Lung (tissue), 12 donors: Measurements from ENCODE around the gene APOC4. TPM values are rescaled to one million over a fixed set of nuclear protein-coding genes. Genes with fewer than 3 reads are reported as not detected.
"Not testable (repeated sequence)": the region's sequence is repeated elsewhere in the genome, so short reads cannot be mapped to it uniquely, and the experiment has no call there.

ENCODE experiments used
- ATAC-seq: fragments of 200-7000 bp; cut with Tn5 transposase; one replicate; pipeline ENCODE4 v1.9.1; 2020; ENCODE audit warnings: moderate number of reproducible peaks; ENCODE audit not compliant: insufficient read depth, low FRiP score
- DNase-seq, 3 donors: peaks; one replicate each; pipeline ENCODE4 v3.0.0-alpha.2; 2013 to 2017
- H3K27ac ChIP-seq, 2 donors: one replicate each; pipeline ENCODE4 v1.5.1; 2013; ENCODE audit warnings: mild to moderate bottlenecking in 2 of 2, moderate library complexity in 2 of 2, control low read depth in 1 of 2, inconsistent platforms in 1 of 2, low read depth in 1 of 2, low read length in 1 of 2
- H3K27me3 ChIP-seq, 3 donors: one replicate each; pipeline ENCODE4 v1.5.1; 2013; ENCODE audit warnings: low read length in 2 of 3; ENCODE audit not compliant: control insufficient read depth in 3 of 3, insufficient read depth in 3 of 3
- H3K36me3 ChIP-seq, 4 donors: one replicate each; pipeline ENCODE4 v1.5.1; 2013; ENCODE audit warnings: low read length in 4 of 4, mild to moderate bottlenecking in 1 of 4, moderate library complexity in 1 of 4; ENCODE audit not compliant: control insufficient read depth in 4 of 4, insufficient read depth in 4 of 4
- H3K4me1 ChIP-seq, 5 donors: one replicate each; pipeline ENCODE4 v1.5.1; 2013; ENCODE audit warnings: low read length in 5 of 5, mild to moderate bottlenecking in 2 of 5, moderate library complexity in 1 of 5; ENCODE audit not compliant: control insufficient read depth in 5 of 5, insufficient read depth in 5 of 5
- H3K4me3 ChIP-seq: one replicate; pipeline ENCODE4 v1.5.1; 2013; ENCODE audit warnings: mild to moderate bottlenecking, control low read depth, moderate library complexity
- H3K9ac ChIP-seq, 2 donors: one replicate each; pipeline ENCODE4 v1.5.1; 2013; ENCODE audit warnings: low read length in 2 of 2, control low read depth in 1 of 2; ENCODE audit not compliant: insufficient read depth in 1 of 2
- H3K9me3 ChIP-seq, 4 donors: one replicate each; pipeline ENCODE4 v1.5.1; 2013; ENCODE audit warnings: low read length in 3 of 4, mild to moderate bottlenecking in 1 of 4, moderate library complexity in 1 of 4; ENCODE audit not compliant: control insufficient read depth in 4 of 4, insufficient read depth in 3 of 4
- CTCF ChIP-seq: IDR thresholded peaks from 2 replicates; pipeline ENCODE4 v1.5.1; 2012; ENCODE audit warnings: mild to moderate bottlenecking; ENCODE audit errors: control extremely low read depth, extremely low read depth
- WGBS, 2 donors: extraction: QIAGEN DNeasy Blood & Tissue Kit; methylation state at CpG; one replicate each; pipeline ENCODE4 v1.1.7; 2013; 5-methylcytosine and 5-hydroxymethylcytosine counted together
- polyA plus RNA-seq, 2 donors: library from polyadenylated mRNA; stranded (reverse); fragments of 200-250 nt; gene quantifications; one replicate each; pipeline ENCODE4 v1.2.1, GENCODE V29; 2013
- total RNA-seq, 2 donors: library from RNA; depleted of rRNA in 1 of 2; stranded (reverse); fragments of >200 nt in 1 of 2; gene quantifications; one replicate each; pipeline ENCODE4 v1.2.1, GENCODE V29; 2014 to 2021
- donor health status: control.
- donor health status: control.
- donor health status: Bipolar disorder and iron deficiency.
- donor health status: healthy.
- donor health status: DM: yes; HTN: yes; CAD: no.

The APOC4 gene
- total and polyA plus RNA-seq, 4 donors = 0.98 TPM; not detected in 3

- Histone ChIP-seq H3K27me3 (no peaks in the 10 kb centered on the region), H3K36me3 (peaks cover 12 to 28% (median 19%) of the 10 kb centered on the region in 4 donors), H3K9ac (no peak overlapping the region), H3K4me3 (no peak overlapping the region), H3K27ac (no peak overlapping the region), H3K4me1 (no peaks in the 10 kb centered on the region), H3K9me3 (no peaks in the 10 kb centered on the region)
- no peak for TF ChIP-seq CTCF
- 93 to 97% methylated on average over 5 of the region's 5 CpGs for WGBS, 2 donors
- ATAC-seq (no peak), DNase-seq (no peak)
Measured at GRCh38 chr19:44968118-44968517, 26.1 kb downstream of the APOC4 start.

GRCh38 chr19:44968670-44969069 is 26.6 kb downstream of the APOC4 start:
- H3K4me3 ChIP-seq = no peak overlapping the region
- H3K27me3 ChIP-seq = no peaks in the 10 kb centered on the region
- no peaks in the 10 kb centered on the region for H3K4me1 ChIP-seq
- H3K9me3 ChIP-seq = no peaks in the 10 kb centered on the region
- WGBS, 2 donors = 92 to 93% methylated on average over 4 of the region's 4 CpGs
- no peak for TF ChIP-seq CTCF
- peaks cover 16 to 31% (median 21%) of the 10 kb centered on the region in 4 donors for H3K36me3 ChIP-seq
- ATAC-seq (no peak), DNase-seq (no peak)
- no peak overlapping the region for H3K9ac ChIP-seq
- no peak overlapping the region for H3K27ac ChIP-seq

- H3K27ac ChIP-seq = no peak overlapping the region
- no peak overlapping the region for H3K9ac ChIP-seq
- ATAC-seq (no peak), DNase-seq (no peak)
- peaks cover 15 to 37% (median 23%) of the 10 kb centered on the region in 4 donors for H3K36me3 ChIP-seq
- no peaks in the 10 kb centered on the region for H3K9me3 ChIP-seq
- no peak for TF ChIP-seq CTCF
- 96 to 97% methylated on average over 4 to 5 of the region's 5 CpGs for WGBS, 2 donors
- H3K27me3 ChIP-seq = no peaks in the 10 kb centered on the region
- no peaks in the 10 kb centered on the region for H3K4me1 ChIP-seq
- no peak overlapping the region for H3K4me3 ChIP-seq
Measured at GRCh38 chr19:44969437-44969836, 27.4 kb downstream of the APOC4 start.

GRCh38 chr19:44971451-44971850 is 29.4 kb downstream of the APOC4 start:
- H3K4me3 ChIP-seq, ATAC-seq, H3K9me3 ChIP-seq, H3K9ac ChIP-seq, DNase-seq, H3K27ac ChIP-seq, H3K27me3 ChIP-seq, H3K4me1 ChIP-seq: not testable (repeated sequence)
- 87 to 91% methylated on average over 6 of the region's 6 CpGs for WGBS, 2 donors
- peaks cover 20 to 52% (median 35%) of the 10 kb centered on the region in 4 donors for H3K36me3 ChIP-seq
